ENCODE measurements around the gene SYNJ2BP. TPM values are rescaled to one million over a fixed set of nuclear protein-coding genes. Genes with fewer than 3 reads are reported as not detected.
"Not testable (repeated sequence)": the region's sequence is repeated elsewhere in the genome, so short reads cannot be mapped to it uniquely, and the experiment has no call there.

Gene SYNJ2BP
- total and polyA plus RNA-seq, 2 donors from 2014 or later = 29.9 to 48.3 TPM

- TF ChIP-seq CTCF (IDR thresholded peaks at IDR 0.05; ENCODE audit: borderline replicate concordance, extremely low read depth, insufficient read depth) = no peak
- intact Hi-C loops (cut with DNase I) = no loop called here
- peaks cover 0 to 26% (median 3%) of the 10 kb centered on the region in 3 donors for H3K9me3 ChIP-seq (ENCODE audit: control insufficient read depth in 2 of 3, insufficient read depth in 1 of 3, low read length in 3 of 3)
- H3K9ac ChIP-seq (ENCODE audit: low read length in 3 of 3) = no peak overlapping the region
- no peak for DNase-seq
- H3K4me1 ChIP-seq (ENCODE audit: control insufficient read depth in 2 of 3, insufficient read depth in 2 of 3, low read depth in 1 of 3, low read length in 3 of 3) = no peaks in the 10 kb centered on the region
- no peak overlapping the region for H3K27ac ChIP-seq (ENCODE audit: low read depth in 2 of 2, low read length in 2 of 2)
- H3K27me3 ChIP-seq (ENCODE audit: control insufficient read depth, insufficient read depth, low read length) = no peaks in the 10 kb centered on the region
- no peak for FAIRE-seq
- H3K36me3 ChIP-seq (ENCODE audit: control insufficient read depth in 2 of 3, insufficient read depth in 3 of 3, low read length in 3 of 3) = no peaks in the 10 kb centered on the region
- no peak overlapping the region for H3K4me3 ChIP-seq (ENCODE audit: low read length in 3 of 3)
Observed at GRCh38 chr14:70436867-70437266, 20.0 kb upstream of the SYNJ2BP start.

GRCh38 chr14:70426555-70426954 lies 9.7 kb upstream of the SYNJ2BP start:
- DNase-seq; H3K27me3 ChIP-seq (ENCODE audit: control insufficient read depth, insufficient read depth, low read length); H3K9me3 ChIP-seq (ENCODE audit: control insufficient read depth in 2 of 3, insufficient read depth in 1 of 3, low read length in 3 of 3); H3K4me1 ChIP-seq (ENCODE audit: control insufficient read depth in 2 of 3, insufficient read depth in 2 of 3, low read depth in 1 of 3, low read length in 3 of 3); H3K36me3 ChIP-seq (ENCODE audit: control insufficient read depth in 2 of 3, insufficient read depth in 3 of 3, low read length in 3 of 3); H3K27ac ChIP-seq (ENCODE audit: low read depth in 2 of 2, low read length in 2 of 2); H3K9ac ChIP-seq (ENCODE audit: low read length in 3 of 3); FAIRE-seq; H3K4me3 ChIP-seq (ENCODE audit: low read length in 3 of 3); intact Hi-C loops (cut with DNase I): not testable (repeated sequence)

GRCh38 chr14:70425354-70425753 lies 8.5 kb upstream of the SYNJ2BP start:
- H3K36me3 ChIP-seq (ENCODE audit: control insufficient read depth in 2 of 3, insufficient read depth in 3 of 3, low read length in 3 of 3) = no peaks in the 10 kb centered on the region
- no peak overlapping the region for H3K27ac ChIP-seq (ENCODE audit: low read depth in 2 of 2, low read length in 2 of 2)
- H3K27me3 ChIP-seq (ENCODE audit: control insufficient read depth, insufficient read depth, low read length) = no peaks in the 10 kb centered on the region
- FAIRE-seq (no peak), DNase-seq (peak in 1 of 5 donors; percentile 3)
- H3K9ac ChIP-seq (ENCODE audit: low read length in 3 of 3) = no peak overlapping the region
- intact Hi-C loops (cut with DNase I) = no loop called here
- no peaks in the 10 kb centered on the region for H3K9me3 ChIP-seq (ENCODE audit: control insufficient read depth in 2 of 3, insufficient read depth in 1 of 3, low read length in 3 of 3)
- no peaks in the 10 kb centered on the region for H3K4me1 ChIP-seq (ENCODE audit: control insufficient read depth in 2 of 3, insufficient read depth in 2 of 3, low read depth in 1 of 3, low read length in 3 of 3)
- no peak overlapping the region for H3K4me3 ChIP-seq (ENCODE audit: low read length in 3 of 3)
- TF ChIP-seq CTCF (IDR thresholded peaks at IDR 0.05; ENCODE audit: borderline replicate concordance, extremely low read depth, insufficient read depth) = no peak

- Histone ChIP-seq H3K4me3 (ENCODE audit: low read length in 3 of 3) (no peak overlapping the region), H3K36me3 (ENCODE audit: control insufficient read depth in 2 of 3, insufficient read depth in 3 of 3, low read length in 3 of 3) (no peaks in the 10 kb centered on the region), H3K9me3 (ENCODE audit: control insufficient read depth in 2 of 3, insufficient read depth in 1 of 3, low read length in 3 of 3) (no peaks in the 10 kb centered on the region), H3K4me1 (ENCODE audit: control insufficient read depth in 2 of 3, insufficient read depth in 2 of 3, low read depth in 1 of 3, low read length in 3 of 3) (no peaks in the 10 kb centered on the region), H3K9ac (ENCODE audit: low read length in 3 of 3) (no peak overlapping the region), H3K27me3 (ENCODE audit: control insufficient read depth, insufficient read depth, low read length) (no peaks in the 10 kb centered on the region), H3K27ac (ENCODE audit: low read depth in 2 of 2, low read length in 2 of 2) (no peak overlapping the region)
- intact Hi-C loops (cut with DNase I) = no loop called here
- no peak for TF ChIP-seq CTCF (IDR thresholded peaks at IDR 0.05; ENCODE audit: borderline replicate concordance, extremely low read depth, insufficient read depth)
- FAIRE-seq = no peak
- DNase-seq = no peak
Observed at GRCh38 chr14:70422538-70422937, 5.6 kb upstream of the SYNJ2BP start.

- H3K27me3 ChIP-seq (ENCODE audit: control insufficient read depth, insufficient read depth, low read length); DNase-seq; H3K9ac ChIP-seq (ENCODE audit: low read length in 3 of 3); H3K4me1 ChIP-seq (ENCODE audit: control insufficient read depth in 2 of 3, insufficient read depth in 2 of 3, low read depth in 1 of 3, low read length in 3 of 3); FAIRE-seq; intact Hi-C loops (cut with DNase I); H3K27ac ChIP-seq (ENCODE audit: low read depth in 2 of 2, low read length in 2 of 2); H3K4me3 ChIP-seq (ENCODE audit: low read length in 3 of 3); H3K9me3 ChIP-seq (ENCODE audit: control insufficient read depth in 2 of 3, insufficient read depth in 1 of 3, low read length in 3 of 3); H3K36me3 ChIP-seq (ENCODE audit: control insufficient read depth in 2 of 3, insufficient read depth in 3 of 3, low read length in 3 of 3): not testable (repeated sequence)
Observed at GRCh38 chr14:70419270-70419931, 2.5 kb upstream of the SYNJ2BP start.

Data from kidney (tissue), 14 donors.